ENCODE data around the gene GRIA1.
A peak's percentile ranks its signal among the peaks of the same experiment; 100 is the strongest.

Gene GRIA1

GRCh38 chr5:153774686-153775085 is 284.2 kb downstream of the GRIA1 start:
- H3K27ac Mint-ChIP-seq, result no peak overlapping the region
- no peak for ATAC-seq

GRCh38 chr5:153775923-153776322 is 285.5 kb downstream of the GRIA1 start:
- ATAC-seq (no peak), DNase-seq (no peak)
- Mint-ChIP-seq H3K27me3 (no peaks in the 10 kb centered on the region), H3K27ac (no peak overlapping the region), H3K4me1 (no peaks in the 10 kb centered on the region), H3K4me3 (no peak overlapping the region), H3K9me3 (peaks cover 0 to 8% of the 10 kb centered on the region in 2 donors)

More at GRCh38 chr5:153774686-153775085, 284.2 kb downstream of the GRIA1 start:
- Mint-ChIP-seq H3K4me3 (no peak overlapping the region), H3K27me3 (no peaks in the 10 kb centered on the region), H3K9me3 (peaks cover 0 to 8% of the 10 kb centered on the region in 2 donors), H3K4me1 (no peaks in the 10 kb centered on the region)
- DNase-seq, result no peak

- Mint-ChIP-seq H3K9me3 (peaks cover 0 to 8% of the 10 kb centered on the region in 2 donors), H3K27me3 (no peaks in the 10 kb centered on the region), H3K4me1 (no peaks in the 10 kb centered on the region), H3K4me3 (no peak overlapping the region), H3K27ac (no peak overlapping the region)
- no peak for DNase-seq
- no peak for ATAC-seq
Measured at GRCh38 chr5:153777681-153778581, 287.5 kb downstream of the GRIA1 start.

DNA sequence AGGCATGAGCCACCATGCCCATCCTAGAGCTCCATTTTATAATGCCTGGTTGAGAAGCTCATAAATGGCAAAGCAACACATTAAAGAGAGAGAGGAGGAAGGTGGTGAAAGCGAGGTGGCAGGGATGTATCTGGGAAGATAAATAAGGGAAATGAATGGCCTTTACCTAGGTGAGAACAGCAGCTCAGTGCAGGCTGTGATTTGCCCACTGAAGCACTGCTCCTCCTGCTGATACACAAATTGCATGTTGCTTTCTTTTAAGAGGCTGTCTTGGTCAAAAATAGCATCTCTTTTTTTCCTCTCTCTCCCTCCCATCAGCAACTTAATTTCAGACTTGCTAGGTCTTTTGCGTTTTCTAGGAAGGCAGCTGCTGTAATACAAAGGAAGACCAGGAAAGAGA is 289.4 kb downstream of the GRIA1 start:
- H3K4me1 Mint-ChIP-seq, result no peaks in the 10 kb centered on the region
- no peak for DNase-seq
- ATAC-seq, result no peak
- peaks cover 0 to 8% of the 10 kb centered on the region in 2 donors for H3K9me3 Mint-ChIP-seq
- H3K4me3 Mint-ChIP-seq, result no peak overlapping the region
- H3K27me3 Mint-ChIP-seq, result no peaks in the 10 kb centered on the region
- no peak overlapping the region for H3K27ac Mint-ChIP-seq

- Mint-ChIP-seq H3K9me3 (peaks cover 0 to under 1% of the 10 kb centered on the region in 2 donors), H3K27ac (no peak overlapping the region), H3K27me3 (peaks cover 3% of the 10 kb centered on the region), H3K4me3 (no peak overlapping the region), H3K4me1 (no peaks in the 10 kb centered on the region)
- DNase-seq, result no peak
- no peak for ATAC-seq
Measured at GRCh38 chr5:153780876-153781705, 290.6 kb downstream of the GRIA1 start.

- no peak for DNase-seq
- H3K9me3 Mint-ChIP-seq, result no peaks in the 10 kb centered on the region
- H3K4me1 Mint-ChIP-seq, result no peaks in the 10 kb centered on the region
- peaks cover 8% of the 10 kb centered on the region for H3K27me3 Mint-ChIP-seq
- ATAC-seq, result no peak
- H3K4me3 Mint-ChIP-seq, result no peak overlapping the region
- H3K27ac Mint-ChIP-seq, result no peak overlapping the region
Measured at GRCh38 chr5:153782589-153783361, 292.3 kb downstream of the GRIA1 start.

DNA sequence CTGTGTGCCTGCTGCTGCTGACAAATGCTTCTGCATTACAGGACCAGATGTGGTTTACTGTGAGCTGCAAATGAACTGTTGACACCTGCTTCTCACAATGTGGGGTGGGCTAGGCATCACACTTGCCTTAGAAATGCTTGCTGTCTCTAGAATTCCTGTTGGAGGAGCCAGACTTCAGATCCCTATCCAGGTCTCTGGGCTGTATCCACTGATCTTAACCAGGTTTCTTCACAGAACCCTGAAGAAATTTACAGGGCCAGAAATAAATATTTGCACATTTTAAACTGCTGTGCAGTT is 292.8 kb downstream of the GRIA1 start:
- no peak for DNase-seq
- Mint-ChIP-seq H3K27me3 (peaks cover 12% of the 10 kb centered on the region), H3K27ac (no peak overlapping the region), H3K9me3 (peaks cover 3 to 4% of the 10 kb centered on the region in 2 donors), H3K4me1 (no peaks in the 10 kb centered on the region), H3K4me3 (no peak overlapping the region)
- ATAC-seq, result no peak

- Mint-ChIP-seq H3K4me3 (no peak overlapping the region), H3K9me3 (peaks cover 7 to 8% of the 10 kb centered on the region in 2 donors), H3K27ac (no peak overlapping the region), H3K27me3 (peaks cover 16% of the 10 kb centered on the region), H3K4me1 (no peaks in the 10 kb centered on the region)
- ATAC-seq (no peak), DNase-seq (no peak)
Measured at GRCh38 chr5:153784277-153784676, 293.8 kb downstream of the GRIA1 start.

- no peak overlapping the region for H3K4me3 Mint-ChIP-seq
- no peaks in the 10 kb centered on the region for H3K4me1 Mint-ChIP-seq
- H3K9me3 Mint-ChIP-seq, result peaks cover 7 to 8% of the 10 kb centered on the region in 2 donors
- no peak overlapping the region for H3K27ac Mint-ChIP-seq
- no peak for DNase-seq
- ATAC-seq, result no peak
- peaks cover 11% of the 10 kb centered on the region for H3K27me3 Mint-ChIP-seq
Measured at GRCh38 chr5:153791339-153791738, 300.9 kb downstream of the GRIA1 start.

DNA sequence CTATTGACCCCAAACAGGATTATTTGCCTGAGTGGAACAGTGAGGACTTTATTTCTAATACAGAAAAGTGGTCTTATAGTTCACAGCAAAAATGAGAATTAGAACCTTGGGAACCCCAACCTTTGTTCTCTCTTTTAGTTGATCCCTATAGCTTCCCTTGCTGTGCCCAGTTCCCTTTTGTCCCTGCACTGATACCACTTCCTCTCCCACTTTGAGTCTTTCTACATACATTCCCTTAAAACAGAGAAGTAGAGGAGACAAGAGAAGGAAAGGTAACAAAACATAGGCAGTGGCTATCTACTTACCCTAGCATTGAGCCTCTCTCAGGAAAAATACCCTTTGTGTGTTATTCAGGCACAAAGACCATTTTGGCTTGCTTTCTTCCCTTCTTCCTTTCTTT is 301.8 kb downstream of the GRIA1 start:
- ATAC-seq (no peak), DNase-seq (no peak)
- H3K27ac Mint-ChIP-seq, result no peak overlapping the region
- no peak overlapping the region for H3K4me3 Mint-ChIP-seq
- no peaks in the 10 kb centered on the region for H3K4me1 Mint-ChIP-seq
- peaks cover 8% of the 10 kb centered on the region for H3K27me3 Mint-ChIP-seq
- H3K9me3 Mint-ChIP-seq, result peaks cover 7 to 8% of the 10 kb centered on the region in 2 donors

GRCh38 chr5:153793699-153794098 is 303.2 kb downstream of the GRIA1 start:
- peaks cover 0 to under 1% of the 10 kb centered on the region in 2 donors for H3K9me3 Mint-ChIP-seq
- peaks cover under 1% of the 10 kb centered on the region for H3K27me3 Mint-ChIP-seq
- ATAC-seq, result no peak

GRCh38 chr5:153794327-153794726 is 303.9 kb downstream of the GRIA1 start:
- no peak for DNase-seq
- no peak for ATAC-seq
- no peak overlapping the region for H3K4me3 Mint-ChIP-seq
- no peaks in the 10 kb centered on the region for H3K27me3 Mint-ChIP-seq
- H3K27ac Mint-ChIP-seq, result no peak overlapping the region
- no peaks in the 10 kb centered on the region for H3K4me1 Mint-ChIP-seq
- H3K9me3 Mint-ChIP-seq, result no peaks in the 10 kb centered on the region

More at GRCh38 chr5:153793699-153794098, 303.2 kb downstream of the GRIA1 start:
- DNase-seq, result no peak
- no peaks in the 10 kb centered on the region for H3K4me1 Mint-ChIP-seq
- H3K4me3 Mint-ChIP-seq, result no peak overlapping the region
- no peak overlapping the region for H3K27ac Mint-ChIP-seq

GRCh38 chr5:153796527-153796926 is 306.1 kb downstream of the GRIA1 start:
- Mint-ChIP-seq H3K9me3 (no peaks in the 10 kb centered on the region), H3K27ac (no peak overlapping the region), H3K27me3 (no peaks in the 10 kb centered on the region), H3K4me3 (no peak overlapping the region), H3K4me1 (no peaks in the 10 kb centered on the region)
- DNase-seq (no peak), ATAC-seq (no peak)

- no peak overlapping the region for H3K4me3 Mint-ChIP-seq
Measured at GRCh38 chr5:153797484-153797883, 307.0 kb downstream of the GRIA1 start.

GRCh38 chr5:153798830-153799229 is 308.4 kb downstream of the GRIA1 start:
- ATAC-seq (no peak), DNase-seq (no peak)
- Mint-ChIP-seq H3K9me3 (no peaks in the 10 kb centered on the region), H3K27ac (no peak overlapping the region), H3K4me1 (no peaks in the 10 kb centered on the region), H3K27me3 (no peaks in the 10 kb centered on the region), H3K4me3 (no peak overlapping the region)

More at GRCh38 chr5:153797484-153797883, 307.0 kb downstream of the GRIA1 start:
- no peak for DNase-seq
- Mint-ChIP-seq H3K27me3 (no peaks in the 10 kb centered on the region), H3K27ac (peak overlapping the region in 1 of 2 donors; percentile 71), H3K9me3 (no peaks in the 10 kb centered on the region), H3K4me1 (no peaks in the 10 kb centered on the region)
- no peak for ATAC-seq
